Measurements from ENCODE around the gene CCDC142. TPM values are rescaled to one million over a fixed set of nuclear protein-coding genes. Genes with fewer than 3 reads are reported as not detected.

The CCDC142 gene
- total and polyA plus RNA-seq, 10 of the 15 experiments (the other 5 are each of a cell fraction or from before 2014, with no cell fraction given), result 0.93 to 16.9 (median 9.0) TPM

GRCh38 chr2:74436111-74436805, 46.5 kb downstream of the CCDC142 start:
- CTCF ChIA-PET, result interaction anchor here (1.1 kb wide), 1 partner anchor 21 kb away, joined by 3 read pairs; no protein-coding TSS in a partner anchor
- H3K36me3 ChIP-seq (ENCODE audit: control insufficient read depth in 2 of 2, insufficient read depth in 2 of 2, low read length in 1 of 2), result no peaks in the 10 kb centered on the region
- no peak overlapping the region for H2AFZ ChIP-seq (ENCODE audit: control insufficient read depth, low read depth, low read length)
- no peak for DNase-seq (ENCODE audit: low read depth, low spot score)
- FAIRE-seq, result no peak
- no peak overlapping the region for H3K9ac ChIP-seq (ENCODE audit: control insufficient read depth, insufficient read depth, low read length)
- TF ChIP-seq TCF7 (IDR thresholded peaks at IDR 0.05; ENCODE audit: borderline replicate concordance), result no peak
- TF ChIP-seq POLR2AphosphoS5 (IDR thresholded peaks at IDR 0.05; ENCODE audit: low read length), result no peak
- no peak for TF ChIP-seq SMC3 (IDR thresholded peaks at IDR 0.05; ENCODE audit: borderline replicate concordance, low read length)
- no peak for TF ChIP-seq BMI1 (IDR thresholded peaks at IDR 0.05; ENCODE audit: borderline replicate concordance)
- no peak for TF ChIP-seq ZZZ3 (IDR thresholded peaks at IDR 0.05; ENCODE audit: control insufficient read depth, insufficient read length, low read depth)
- TF ChIP-seq CEBPB (IDR thresholded peaks at IDR 0.05; ENCODE audit: borderline replicate concordance in 1 of 2, low read depth in 2 of 2, low read length in 2 of 2), result no peak
- no peak for TF ChIP-seq RELA (IDR thresholded peaks at IDR 0.05; ENCODE audit: borderline replicate concordance, partially characterized antibody)
- no peak for TF ChIP-seq PBX3 (IDR thresholded peaks at IDR 0.05; ENCODE audit: insufficient replicate concordance, low read depth, low read length)
- no peak for TF ChIP-seq YBX1 (IDR thresholded peaks at IDR 0.05)
- no peak for TF ChIP-seq SIN3A (IDR thresholded peaks at IDR 0.05; ENCODE audit: low read depth, low read length)
- no peak for TF ChIP-seq IRF5 (IDR thresholded peaks at IDR 0.05; ENCODE audit: borderline replicate concordance)
- no peak for TF ChIP-seq SMAD1 (IDR thresholded peaks at IDR 0.05; ENCODE audit: low read depth, partially characterized antibody)
- TF ChIP-seq ATF7 (IDR thresholded peaks at IDR 0.05; ENCODE audit: low read depth), result no peak
- 89% methylated on average over 42 of the region's 43 CpGs for WGBS (ENCODE audit: insufficient coverage, insufficient replicate concordance, low lambda C conversion rate, missing lambda C conversion rate)
- SMC1A ChIA-PET (ENCODE audit: uncharacterized antibody, unreplicated experiment), result interaction anchor here (1.0 kb wide), 1 partner anchor 11 kb away, joined by 3 read pairs; no protein-coding TSS in a partner anchor
- POLR2A ChIA-PET, result no interaction called here
- in situ Hi-C loops (cut with MboI) (no loop called here), intact Hi-C loops (cut with micrococcal nuclease; ENCODE audit: unreplicated experiment) (no loop called here)
- RAD21 ChIA-PET (ENCODE audit: unreplicated experiment), result no interaction called here
- no peaks in the 10 kb centered on the region; the same call in 1 of the 2 replicates for H3K79me2 ChIP-seq (ENCODE audit: control insufficient read depth, insufficient read depth, low read length)
- peaks cover 22% of the 10 kb centered on the region for H3K4me1 ChIP-seq (ENCODE audit: control insufficient read depth, insufficient read depth, low read length)
- no peak for ATAC-seq
- H3K4me2 ChIP-seq (ENCODE audit: control insufficient read depth, insufficient read depth), result peak overlapping the region; percentile 10; the same call in 1 of the 2 replicates
- no peaks in the 10 kb centered on the region for H4K20me1 ChIP-seq (ENCODE audit: control insufficient read depth, insufficient read depth)
- no peak overlapping the region for H3K27ac ChIP-seq (ENCODE audit: control insufficient read depth, insufficient read depth)
- no TSS peak for BruUV-seq (replicated peaks)
- H3K27me3 ChIP-seq (replicated peaks in 1 of 2; ENCODE audit: control insufficient read depth in 2 of 2, insufficient read depth in 2 of 2, low read length in 1 of 2), result peaks cover 0 to 2% of the 10 kb centered on the region in 2 experiments; a peak in 1 of 4 replicates
- H3K4me3 ChIP-seq, result no peak overlapping the region
- no peaks in the 10 kb centered on the region for H3K9me3 ChIP-seq (replicated peaks; ENCODE audit: control insufficient read depth, insufficient read depth, low read length)

All from GM12878 (cell line).